HL-60 (cell line): Measurements from ENCODE around the gene CNMD.
A peak's percentile ranks its signal among the peaks of the same experiment; 100 is the strongest.
"Not testable (repeated sequence)": the region's sequence is repeated elsewhere in the genome, so short reads cannot be mapped to it uniquely, and the experiment has no call there.

Experiments used
- DNase-seq, 2 experiments: peaks; one replicate each; pipeline ENCODE4 v3.0.0-alpha.2; 2010 to 2020; ENCODE audit warnings: low read depth in 1 of 2, low spot score in 1 of 2
- H3K27ac ChIP-seq: fragments of 250-450 bp; sonication (Bioruptor Pico); replicated peaks from 2 replicates; pipeline ENCODE4 v1.5.1; 2020; ENCODE audit warnings: mild to moderate bottlenecking, moderate library complexity
- H3K27me3 ChIP-seq: fragments of 250-450 bp; sonication (Bioruptor Pico); 2 replicates; pipeline ENCODE4 v1.5.1; 2021; ENCODE audit warnings: mild to moderate bottlenecking, moderate library complexity; ENCODE audit not compliant: insufficient read depth, poor library complexity, severe bottlenecking
- H3K4me3 ChIP-seq: replicated peaks from 2 replicates; pipeline ENCODE4 v1.5.1; 2011; ENCODE audit warnings: mild to moderate bottlenecking, control low read depth, low read length; ENCODE audit not compliant: insufficient read depth
- GABPA ChIP-seq: IDR thresholded peaks from 2 replicates; pipeline ENCODE4 v1.6.1; 2012; ENCODE audit warnings: low read depth
- POLR2AphosphoS5 ChIP-seq: IDR thresholded peaks from 2 replicates; pipeline ENCODE4 v1.6.1; 2012; ENCODE audit warnings: low read depth
- SPI1 ChIP-seq: IDR thresholded peaks from 2 replicates; pipeline ENCODE4 v1.6.1; 2012; ENCODE audit warnings: low read depth, mild to moderate bottlenecking, borderline replicate concordance
- TF ChIP-seq, protein P1 (sequence below): IDR thresholded peaks from 2 replicates; pipeline ENCODE4 v1.6.1; 2012; ENCODE audit warnings: low read depth; ENCODE audit not compliant: insufficient replicate concordance
- TF ChIP-seq, protein P2 (sequence below): IDR thresholded peaks from one replicate; pipeline ENCODE4 v1.5.1; 2011; ENCODE audit warnings: low read length, control low read depth, inconsistent platforms; ENCODE audit not compliant: insufficient read depth

Gene CNMD

DNA sequence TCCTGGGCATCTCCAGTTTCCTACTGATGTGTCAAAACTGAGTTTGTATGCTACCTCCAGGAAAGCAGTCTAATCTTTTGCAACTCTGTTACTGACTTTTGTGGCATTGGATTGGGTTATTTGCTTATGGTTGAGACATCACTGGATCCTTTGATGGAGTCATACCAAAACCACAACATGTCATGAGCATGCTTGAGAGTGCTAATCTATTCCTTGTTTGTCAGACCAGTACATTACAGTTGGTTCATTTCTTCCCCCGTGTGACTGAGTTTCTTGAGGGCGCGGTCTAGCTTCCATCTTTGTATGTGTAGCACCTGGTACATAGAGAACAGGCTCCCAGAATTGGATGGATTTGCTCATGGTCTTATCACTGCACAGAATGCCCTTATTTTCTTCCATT, 43.8 kb downstream of the CNMD start:
- peak; percentile 67; the same call in 1 of the 2 replicates for TF ChIP-seq POLR2AphosphoS5
- TF ChIP-seq GABPA, result no peak
- Histone ChIP-seq H3K27ac (no peak overlapping the region), H3K4me3 (no peak overlapping the region), H3K27me3 (no peaks in the 10 kb centered on the region)
- DNase-seq, result peak; percentile 11 to 82

DNA sequence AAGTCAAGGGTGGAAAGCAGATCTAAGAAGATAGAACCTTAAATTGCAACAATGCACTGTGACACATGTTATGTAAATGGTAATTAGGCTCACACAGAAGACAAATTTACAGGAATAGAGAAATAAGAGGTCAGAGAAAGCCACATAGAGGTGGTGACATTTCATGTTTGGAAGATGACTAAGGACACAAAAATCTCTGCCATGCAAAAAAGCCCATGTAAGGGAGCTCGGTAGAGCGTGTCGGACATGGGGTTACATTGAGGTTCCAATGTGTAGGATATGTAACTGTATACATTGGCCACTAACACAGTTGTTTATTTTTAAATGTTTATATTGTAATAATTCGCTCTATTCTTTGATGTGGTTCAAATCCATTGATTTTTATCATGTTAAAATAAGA, 53.2 kb downstream of the CNMD start:
- Histone ChIP-seq H3K27ac (no peak overlapping the region), H3K4me3 (no peak overlapping the region), H3K27me3 (no peaks in the 10 kb centered on the region)
- TF ChIP-seq GABPA (no peak), POLR2AphosphoS5 (no peak), SPI1 (no peak)
- TF ChIP-seq, protein P1, sequence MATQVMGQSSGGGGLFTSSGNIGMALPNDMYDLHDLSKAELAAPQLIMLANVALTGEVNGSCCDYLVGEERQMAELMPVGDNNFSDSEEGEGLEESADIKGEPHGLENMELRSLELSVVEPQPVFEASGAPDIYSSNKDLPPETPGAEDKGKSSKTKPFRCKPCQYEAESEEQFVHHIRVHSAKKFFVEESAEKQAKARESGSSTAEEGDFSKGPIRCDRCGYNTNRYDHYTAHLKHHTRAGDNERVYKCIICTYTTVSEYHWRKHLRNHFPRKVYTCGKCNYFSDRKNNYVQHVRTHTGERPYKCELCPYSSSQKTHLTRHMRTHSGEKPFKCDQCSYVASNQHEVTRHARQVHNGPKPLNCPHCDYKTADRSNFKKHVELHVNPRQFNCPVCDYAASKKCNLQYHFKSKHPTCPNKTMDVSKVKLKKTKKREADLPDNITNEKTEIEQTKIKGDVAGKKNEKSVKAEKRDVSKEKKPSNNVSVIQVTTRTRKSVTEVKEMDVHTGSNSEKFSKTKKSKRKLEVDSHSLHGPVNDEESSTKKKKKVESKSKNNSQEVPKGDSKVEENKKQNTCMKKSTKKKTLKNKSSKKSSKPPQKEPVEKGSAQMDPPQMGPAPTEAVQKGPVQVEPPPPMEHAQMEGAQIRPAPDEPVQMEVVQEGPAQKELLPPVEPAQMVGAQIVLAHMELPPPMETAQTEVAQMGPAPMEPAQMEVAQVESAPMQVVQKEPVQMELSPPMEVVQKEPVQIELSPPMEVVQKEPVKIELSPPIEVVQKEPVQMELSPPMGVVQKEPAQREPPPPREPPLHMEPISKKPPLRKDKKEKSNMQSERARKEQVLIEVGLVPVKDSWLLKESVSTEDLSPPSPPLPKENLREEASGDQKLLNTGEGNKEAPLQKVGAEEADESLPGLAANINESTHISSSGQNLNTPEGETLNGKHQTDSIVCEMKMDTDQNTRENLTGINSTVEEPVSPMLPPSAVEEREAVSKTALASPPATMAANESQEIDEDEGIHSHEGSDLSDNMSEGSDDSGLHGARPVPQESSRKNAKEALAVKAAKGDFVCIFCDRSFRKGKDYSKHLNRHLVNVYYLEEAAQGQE, result no peak
- TF ChIP-seq, protein P2, sequence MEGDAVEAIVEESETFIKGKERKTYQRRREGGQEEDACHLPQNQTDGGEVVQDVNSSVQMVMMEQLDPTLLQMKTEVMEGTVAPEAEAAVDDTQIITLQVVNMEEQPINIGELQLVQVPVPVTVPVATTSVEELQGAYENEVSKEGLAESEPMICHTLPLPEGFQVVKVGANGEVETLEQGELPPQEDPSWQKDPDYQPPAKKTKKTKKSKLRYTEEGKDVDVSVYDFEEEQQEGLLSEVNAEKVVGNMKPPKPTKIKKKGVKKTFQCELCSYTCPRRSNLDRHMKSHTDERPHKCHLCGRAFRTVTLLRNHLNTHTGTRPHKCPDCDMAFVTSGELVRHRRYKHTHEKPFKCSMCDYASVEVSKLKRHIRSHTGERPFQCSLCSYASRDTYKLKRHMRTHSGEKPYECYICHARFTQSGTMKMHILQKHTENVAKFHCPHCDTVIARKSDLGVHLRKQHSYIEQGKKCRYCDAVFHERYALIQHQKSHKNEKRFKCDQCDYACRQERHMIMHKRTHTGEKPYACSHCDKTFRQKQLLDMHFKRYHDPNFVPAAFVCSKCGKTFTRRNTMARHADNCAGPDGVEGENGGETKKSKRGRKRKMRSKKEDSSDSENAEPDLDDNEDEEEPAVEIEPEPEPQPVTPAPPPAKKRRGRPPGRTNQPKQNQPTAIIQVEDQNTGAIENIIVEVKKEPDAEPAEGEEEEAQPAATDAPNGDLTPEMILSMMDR, result no peak
- no peak for DNase-seq

DNA sequence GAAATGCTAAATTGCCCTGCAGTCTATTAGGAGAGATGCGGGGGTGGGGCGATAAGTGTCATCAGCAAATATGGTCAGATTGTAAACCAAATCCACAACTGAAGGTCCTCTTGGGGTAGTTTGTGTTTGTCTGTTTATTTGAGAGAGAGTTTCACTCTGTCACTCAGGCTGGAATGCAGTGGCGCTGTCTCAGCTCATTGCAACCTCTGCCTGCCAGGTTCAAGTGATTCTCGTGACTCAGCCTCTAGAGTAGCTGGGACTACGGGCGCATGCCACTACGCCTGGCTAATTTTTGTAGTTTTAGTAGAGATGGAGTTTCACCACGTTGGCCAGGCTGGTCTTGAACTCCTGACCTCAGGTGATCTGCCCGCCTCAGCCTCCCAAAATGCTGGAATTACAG, 53.8 kb downstream of the CNMD start:
- not testable (repeated sequence) for H3K27ac ChIP-seq, H3K27me3 ChIP-seq, DNase-seq, H3K4me3 ChIP-seq

DNA sequence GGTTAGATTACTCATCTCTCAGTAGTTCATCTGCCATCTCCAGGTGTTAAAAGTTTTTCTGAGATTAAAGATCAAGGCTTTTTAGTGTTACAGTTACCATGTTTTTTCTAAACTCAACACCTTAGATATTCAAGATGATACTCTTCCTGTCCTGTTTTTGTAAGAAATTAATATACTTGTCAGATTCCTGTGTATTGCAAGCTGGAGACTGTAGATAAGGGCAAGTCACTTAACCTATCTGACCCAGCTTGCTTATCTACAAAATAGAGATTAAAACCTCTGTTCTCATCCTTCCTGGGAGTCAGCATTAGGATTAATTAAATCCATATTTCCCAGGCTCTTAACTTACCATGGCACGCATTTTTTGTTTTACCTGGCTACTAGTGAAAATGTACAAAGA, 61.8 kb downstream of the CNMD start:
- TF ChIP-seq GABPA (no peak), POLR2AphosphoS5 (no peak), SPI1 (no peak)
- TF ChIP-seq, protein P2, result no peak
- TF ChIP-seq, protein P1, result no peak
- no peak for DNase-seq
- H3K27me3 ChIP-seq, result no peaks in the 10 kb centered on the region
- no peak overlapping the region for H3K4me3 ChIP-seq
- H3K27ac ChIP-seq, result no peak overlapping the region

DNA sequence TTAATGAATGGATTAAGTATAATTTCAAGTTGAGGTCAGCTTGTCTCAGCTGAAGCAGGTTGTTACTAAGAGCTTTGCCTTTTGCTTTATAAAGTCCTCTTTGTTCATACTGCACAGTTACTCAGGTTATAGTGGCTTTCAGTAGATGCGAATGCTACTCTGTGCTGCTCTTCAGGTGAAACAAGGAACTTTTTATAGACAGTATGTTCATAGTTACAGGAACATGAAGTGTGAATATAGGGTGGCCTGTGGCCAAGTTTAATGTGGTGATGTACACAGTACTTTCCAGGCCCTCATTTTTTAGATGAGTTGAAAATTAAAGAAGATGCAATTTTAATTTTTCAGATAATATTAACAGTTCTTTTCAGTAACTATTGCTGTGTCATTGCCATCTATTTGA, 66.2 kb downstream of the CNMD start:
- H3K27ac ChIP-seq, result no peak overlapping the region
- no peak for DNase-seq
- no peak overlapping the region for H3K4me3 ChIP-seq
- no peaks in the 10 kb centered on the region for H3K27me3 ChIP-seq
- TF ChIP-seq POLR2AphosphoS5, result no peak
